SW 1271 (cell line): ENCODE measurements around the gene THY1.
A peak's percentile ranks its signal among the peaks of the same experiment; 100 is the strongest.
"Not testable (repeated sequence)": the region's sequence is repeated elsewhere in the genome, so short reads cannot be mapped to it uniquely, and the experiment has no call there.

Experiments
- DNase-seq, 2 experiments: peaks; one replicate each; lab custom pipeline; 2025; lab: John Stamatoyannopoulos, UW

The THY1 gene

GRCh38 chr11:119445850-119446249, 22.9 kb upstream of the THY1 start:
- no peak for DNase-seq

DNA sequence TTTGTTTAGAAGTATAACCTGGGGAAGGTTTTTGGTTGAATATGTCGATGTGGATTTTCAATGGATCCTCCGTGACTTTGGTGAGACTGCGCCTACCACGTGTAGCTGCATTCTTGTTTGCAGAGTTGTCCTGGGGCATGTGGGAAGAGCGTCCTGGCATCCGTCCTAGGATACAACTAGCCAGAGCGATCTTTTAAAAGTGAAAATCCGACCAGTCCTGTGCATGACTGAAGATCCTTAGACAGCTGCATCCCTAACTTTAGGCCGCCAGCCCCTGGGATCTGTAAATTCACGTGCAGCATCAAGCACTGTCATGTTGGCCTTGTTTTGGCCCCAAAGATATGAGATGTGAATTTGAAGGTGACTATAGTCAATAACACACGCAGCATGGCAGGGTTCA, 22.4 kb upstream of the THY1 start:
- DNase-seq, result no peak

DNA sequence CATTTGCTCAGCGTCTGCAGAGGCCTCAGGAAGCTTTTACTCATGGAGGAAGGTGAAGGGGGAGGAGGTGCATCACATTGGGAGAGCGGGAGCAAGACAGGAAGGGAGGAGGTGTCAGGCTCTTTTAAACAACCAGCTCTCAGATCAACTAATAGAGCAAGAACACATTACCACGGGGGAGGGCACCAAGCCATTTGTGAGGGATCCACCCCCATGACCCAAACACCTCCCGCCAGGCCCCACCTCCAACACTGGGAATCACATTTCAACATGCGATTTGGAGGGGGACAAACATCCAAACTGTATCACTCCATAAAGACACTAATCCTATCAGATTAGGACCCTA, 18.9 kb upstream of the THY1 start:
- DNase-seq, result no peak

DNA sequence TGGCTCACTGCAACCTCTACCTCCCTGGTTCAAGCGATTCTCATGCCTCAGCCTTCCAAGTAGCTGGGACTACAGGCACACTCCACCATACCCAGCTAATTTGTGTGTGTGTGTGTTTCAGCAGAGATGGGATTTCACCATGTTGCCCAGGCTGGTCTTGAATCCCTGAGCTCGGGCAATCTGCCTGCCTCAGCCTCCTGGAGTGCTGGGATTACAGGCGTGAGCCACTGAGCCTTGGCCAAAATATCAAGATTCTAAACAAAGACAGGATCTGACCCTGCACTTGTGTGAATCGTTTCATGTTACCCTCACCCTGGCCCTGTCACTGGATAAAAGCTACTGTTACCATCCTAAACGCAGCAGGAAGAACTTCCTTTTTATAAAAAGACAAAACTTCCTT, 15.6 kb upstream of the THY1 start:
- no peak for DNase-seq

DNA sequence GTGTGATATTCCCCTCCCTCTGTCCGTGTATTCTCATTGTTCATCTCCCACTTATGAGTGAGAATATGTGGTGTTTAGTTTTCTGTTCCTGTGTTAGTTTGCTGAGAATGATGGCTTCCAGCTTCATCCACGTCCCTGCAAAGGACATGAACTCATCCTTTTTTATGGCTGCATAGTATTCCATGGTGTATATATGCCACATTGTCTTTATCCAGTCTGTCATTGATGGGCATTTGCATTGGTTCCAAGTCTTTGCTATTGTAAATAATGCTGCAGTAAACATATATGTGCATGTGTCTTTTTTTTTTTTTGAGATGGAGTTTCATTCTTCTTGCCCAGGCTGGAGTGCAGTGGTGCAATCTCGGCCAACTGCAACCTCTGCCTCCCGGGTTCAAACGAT, 14.5 kb upstream of the THY1 start:
- DNase-seq, result not testable (repeated sequence)

DNA sequence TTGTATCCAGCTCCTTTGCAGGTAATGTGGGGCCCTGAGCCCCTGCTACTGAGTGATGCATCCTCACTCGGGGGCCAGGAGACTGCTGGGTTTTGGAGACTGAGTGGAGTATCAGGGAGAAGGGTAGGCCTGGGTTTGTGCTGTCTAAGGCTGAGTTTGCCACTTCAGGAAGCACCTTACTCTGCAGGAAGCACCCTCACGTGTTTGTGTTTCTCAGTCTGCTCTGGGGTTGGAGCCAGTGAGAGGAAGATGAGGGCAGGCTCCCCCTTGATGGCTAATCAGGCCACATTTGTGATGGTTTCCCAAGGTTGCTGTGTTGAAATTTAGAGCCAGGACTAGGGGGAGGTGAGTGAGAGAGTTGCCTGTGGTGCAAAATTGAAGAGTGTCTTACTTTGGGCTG, 13.7 kb upstream of the THY1 start:
- no peak for DNase-seq

GRCh38 chr11:119436093-119436492, 13.1 kb upstream of the THY1 start:
- DNase-seq, result no peak

GRCh38 chr11:119434591-119435330, 11.8 kb upstream of the THY1 start:
- DNase-seq, result no peak

DNA sequence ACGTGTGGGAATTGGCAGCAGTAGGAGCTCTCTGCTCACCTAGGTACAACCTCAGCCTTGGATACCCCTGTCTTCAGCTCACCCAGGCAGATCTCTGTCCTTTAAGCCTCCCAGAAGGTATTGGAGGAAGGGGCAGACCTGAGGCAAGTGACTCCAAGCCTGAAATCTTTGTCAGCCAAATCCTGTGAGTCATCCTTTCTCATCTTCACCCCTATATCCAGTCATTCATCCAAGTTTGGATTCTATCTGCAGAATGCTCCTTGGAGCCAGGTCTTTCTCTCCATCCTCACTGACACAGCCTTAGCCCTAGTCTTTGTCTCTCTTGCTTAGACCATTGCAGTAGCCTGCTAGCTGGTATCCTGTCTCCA, 10.4 kb upstream of the THY1 start:
- DNase-seq, result no peak

DNA sequence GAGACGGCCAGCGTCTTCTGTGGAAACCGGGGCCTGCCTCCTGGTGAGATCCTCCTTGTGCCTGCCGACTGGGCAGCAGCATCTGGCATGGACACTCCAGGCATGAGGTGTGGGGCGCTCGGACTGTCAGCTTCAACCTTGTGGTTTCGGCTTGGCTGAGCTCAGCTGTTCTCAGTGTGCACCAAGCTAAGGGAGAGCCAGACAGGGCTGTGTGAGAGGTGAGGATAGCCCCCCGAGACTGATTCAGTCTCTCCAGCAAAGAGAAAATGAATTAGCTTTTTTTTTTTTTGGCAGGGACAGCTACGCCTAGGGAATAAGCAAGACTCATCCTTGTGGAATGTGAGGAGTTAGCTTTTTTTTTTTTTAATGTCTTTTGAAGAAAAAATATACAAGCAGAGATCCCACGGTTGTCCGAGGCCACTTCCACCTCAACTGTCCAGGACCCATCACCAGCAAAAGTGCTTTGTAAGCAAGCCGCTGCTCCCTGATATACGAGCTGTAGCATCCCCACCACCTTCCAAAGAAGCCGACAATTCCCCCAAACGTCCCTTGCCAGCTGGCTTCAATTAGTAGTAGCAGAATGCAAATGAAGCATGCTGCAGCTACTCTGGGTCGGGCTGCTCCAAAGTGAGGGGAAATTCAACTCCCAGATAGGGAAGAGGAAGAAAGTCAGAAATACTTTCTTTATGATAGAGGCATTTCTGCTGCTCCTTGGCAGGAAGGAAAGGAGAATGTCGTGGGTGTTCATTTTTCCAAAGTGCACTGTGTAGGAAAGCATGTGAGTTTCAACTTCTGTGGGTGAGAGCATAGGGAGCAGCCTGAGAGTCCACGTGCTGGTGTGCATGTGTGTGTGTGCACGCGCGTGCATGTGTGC, 9.7 kb upstream of the THY1 start:
- peak in 1 of 2 experiments; percentile 18 for DNase-seq

- no peak for DNase-seq
Observed at GRCh38 chr11:119431523-119431922, 8.6 kb upstream of the THY1 start.

DNA sequence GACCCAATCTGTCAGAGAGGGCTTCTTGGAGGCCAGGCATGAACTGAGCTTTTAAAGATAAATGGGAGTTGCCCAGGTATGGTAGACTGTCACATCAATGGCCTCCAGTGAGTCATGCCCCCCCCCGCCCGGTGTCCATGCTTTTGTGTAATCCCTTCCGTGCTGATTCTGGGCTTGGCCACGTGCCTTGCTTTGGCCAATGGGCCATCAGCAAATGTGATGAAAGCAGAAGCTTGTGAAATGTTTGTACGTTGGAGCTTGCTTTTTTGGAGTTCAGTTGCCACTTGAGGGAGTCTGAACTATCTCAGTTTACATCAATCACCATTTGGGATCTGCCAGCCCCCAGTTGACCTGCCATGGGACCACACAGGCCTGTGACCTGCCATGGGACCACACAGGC, 4.3 kb upstream of the THY1 start:
- DNase-seq, result no peak

GRCh38 chr11:119426142-119426541, 3.2 kb upstream of the THY1 start:
- DNase-seq, result no peak

- DNase-seq, result no peak
Observed at GRCh38 chr11:119424775-119425174, 1.8 kb upstream of the THY1 start.

- DNase-seq, result no peak
Observed at GRCh38 chr11:119424276-119424675, 1.3 kb upstream of the THY1 start.

GRCh38 chr11:119423509-119424254, 710 bp upstream of the THY1 start:
- DNase-seq, result no peak

DNA sequence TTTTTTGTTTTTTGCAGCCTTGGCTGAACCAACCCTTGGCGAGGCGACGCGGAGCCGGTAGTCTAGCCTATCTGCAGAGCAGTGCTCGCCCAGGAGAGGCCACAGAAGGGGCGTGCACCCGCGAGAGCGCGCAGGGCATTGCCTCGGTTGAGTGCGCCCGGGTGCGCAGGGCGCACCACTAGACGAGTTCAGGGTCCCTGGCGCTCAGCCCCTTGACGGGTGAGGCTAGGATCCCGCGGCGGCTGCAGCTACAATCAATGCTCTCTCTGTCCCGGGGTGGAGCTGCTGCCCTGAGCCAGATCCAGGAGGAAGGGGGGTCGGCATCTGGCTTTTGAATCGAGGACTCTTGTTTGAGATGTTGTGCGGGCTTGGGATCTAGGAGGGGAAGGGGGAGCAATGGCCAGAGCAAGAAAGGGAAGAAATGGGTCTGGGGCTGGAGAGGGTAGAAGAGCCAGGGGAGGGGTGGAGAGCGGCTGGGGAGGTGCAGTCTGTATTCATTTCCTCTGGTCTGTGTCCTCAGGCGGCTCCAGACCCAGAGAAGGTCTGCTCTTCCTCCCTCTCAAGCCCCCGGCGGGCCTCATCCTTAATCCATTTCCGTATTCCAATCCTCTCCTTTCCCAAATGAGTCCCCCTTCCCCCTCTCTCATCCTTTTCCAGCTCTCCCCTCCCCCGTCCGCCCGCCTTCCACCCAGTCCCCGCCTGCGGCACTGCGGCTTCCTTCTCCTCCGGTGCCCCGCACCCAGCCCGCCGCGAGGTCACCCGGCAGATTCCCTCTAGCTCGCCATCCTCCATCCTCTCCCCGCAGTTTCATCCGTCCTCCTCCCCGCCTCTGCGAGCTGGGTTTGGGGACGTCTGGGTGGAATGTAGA, 797 bp downstream of the THY1 start:
- no peak for DNase-seq

DNA sequence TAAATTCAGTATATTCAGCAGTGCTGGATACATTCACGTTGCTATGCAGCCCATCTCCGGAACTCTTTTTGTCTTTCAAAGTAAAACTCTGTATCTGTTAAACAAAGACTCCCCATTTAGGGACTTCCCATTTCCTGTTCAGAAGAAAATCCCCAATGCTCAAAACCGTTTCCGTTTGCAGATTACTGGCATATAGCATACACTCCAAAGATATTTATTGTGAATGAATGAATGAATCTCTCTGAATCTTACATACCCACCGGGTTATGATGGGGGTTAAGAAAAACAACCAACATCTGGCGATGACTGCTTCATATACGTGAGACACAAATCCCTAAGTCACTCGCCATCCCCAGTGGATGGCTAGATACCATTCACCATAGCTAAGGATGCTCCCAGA, 1.6 kb downstream of the THY1 start:
- DNase-seq, result no peak

DNA sequence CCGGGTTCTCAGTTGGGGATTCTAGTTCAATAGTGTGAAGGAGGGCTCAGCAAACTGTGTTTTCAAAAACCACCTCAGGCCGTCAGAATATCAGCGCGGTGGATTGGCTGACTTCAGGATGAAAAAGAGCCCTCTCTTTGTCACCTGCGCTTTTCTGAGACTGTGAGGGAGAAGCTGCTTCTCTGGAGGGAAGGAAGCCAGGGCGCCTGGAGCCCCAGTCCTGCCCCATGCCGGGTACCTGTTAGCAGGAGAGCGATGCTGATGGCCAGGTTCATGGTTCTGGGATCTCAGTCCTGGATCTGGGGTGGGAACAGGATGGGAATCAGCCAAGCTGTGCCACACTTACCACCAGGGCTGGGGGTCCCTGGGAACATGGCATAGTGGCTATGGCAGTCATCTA, 2.3 kb downstream of the THY1 start:
- no peak for DNase-seq

DNA sequence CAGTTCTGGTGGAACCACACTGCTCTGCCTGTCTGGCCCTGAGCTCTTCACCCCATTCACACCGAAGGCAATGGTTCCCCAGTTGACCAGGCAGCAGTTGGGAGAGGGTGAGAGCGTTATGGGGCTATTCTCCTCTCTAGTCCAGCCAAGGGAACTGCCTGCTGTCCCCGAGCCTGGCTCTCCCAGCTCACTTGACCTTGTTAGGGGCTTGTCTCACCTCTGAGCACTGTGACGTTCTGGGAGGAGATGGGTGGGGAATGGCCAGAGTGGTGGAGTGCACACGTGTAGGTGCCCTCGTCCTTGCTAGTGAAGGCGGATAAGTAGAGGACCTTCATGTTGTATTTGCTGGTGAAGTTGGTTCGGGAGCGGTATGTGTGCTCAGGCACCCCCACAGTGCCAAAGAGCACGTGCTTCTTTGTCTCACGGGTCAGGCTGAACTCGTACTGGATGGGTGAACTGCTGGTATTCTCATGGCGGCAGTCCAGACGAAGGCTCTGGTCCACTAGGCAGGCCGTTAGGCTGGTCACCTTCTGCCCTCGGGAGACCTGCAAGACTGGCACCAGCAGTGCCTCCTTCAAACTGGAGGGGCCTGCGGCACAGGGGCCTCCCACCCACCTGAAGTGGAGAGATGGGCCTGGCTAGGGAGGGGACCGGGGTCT, 3.0 kb downstream of the THY1 start:
- DNase-seq, result no peak

DNA sequence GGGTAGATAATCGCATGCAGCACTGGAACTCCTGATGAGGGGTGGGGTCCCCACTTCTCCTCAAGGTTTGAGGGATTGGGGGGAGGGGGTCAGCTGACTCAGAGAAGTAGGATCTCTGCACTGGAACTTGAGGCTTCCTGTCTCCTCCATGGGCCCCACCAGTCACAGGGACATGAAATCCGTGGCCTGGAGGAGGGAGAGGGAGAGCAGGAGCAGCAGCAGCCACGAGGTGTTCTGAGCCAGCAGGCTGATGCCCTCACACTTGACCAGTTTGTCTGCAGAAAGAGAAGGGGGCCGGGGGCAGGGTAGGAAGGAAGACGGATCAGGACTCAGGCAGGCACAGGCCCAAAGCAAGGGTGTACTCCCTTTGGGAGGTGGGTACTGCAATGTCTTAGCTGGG, 3.7 kb downstream of the THY1 start:
- no peak for DNase-seq
